AG09309 (cell line): Measurements from ENCODE around the gene NDUFS2.
A peak's percentile ranks its signal among the peaks of the same experiment; 100 is the strongest.

Experiments
- DNase-seq: peaks from one replicate; pipeline ENCODE4 v3.0.0-alpha.2; 2010; ENCODE audit warnings: low read depth
- H3K4me3 ChIP-seq: 2 replicates; pipeline ENCODE4 v1.5.1; 2011; ENCODE audit warnings: mild to moderate bottlenecking, low read depth, low read length, moderate library complexity; ENCODE audit not compliant: control insufficient read depth
- CTCF ChIP-seq: IDR thresholded peaks from 2 replicates; pipeline ENCODE4 v1.5.1; 2011; ENCODE audit warnings: mild to moderate bottlenecking, low read depth, low read length, inconsistent platforms; ENCODE audit not compliant: insufficient read depth, control insufficient read depth; ENCODE audit errors: missing control alignments

NDUFS2 gene

GRCh38 chr1:161201836-161202712 is at the start of gene NDUFS2:
NDUFS2 (plus strand) TSS chr1:161202367; CDS start chr1:161202386, 19 bp downstream.
- peak within 1 kb of the TSS; percentile 85 for H3K4me3 ChIP-seq
- no peak for TF ChIP-seq CTCF
- DNase-seq: peak; percentile 98

GRCh38 chr1:161153176-161153575 is 49.0 kb upstream of the NDUFS2 start:
- TF ChIP-seq CTCF: no peak
- DNase-seq: no peak
- H3K4me3 ChIP-seq: peak overlapping the region; percentile 82

GRCh38 chr1:161153682-161154337 is 48.4 kb upstream of the NDUFS2 start, which contains the start of gene UFC1:
UFC1 (plus strand) TSS chr1:161153978; CDS start chr1:161153998, 20 bp downstream.
- peak within 1 kb of the TSS; percentile 82 for H3K4me3 ChIP-seq
- TF ChIP-seq CTCF: no peak
- peak; percentile 59 for DNase-seq

- no peak for DNase-seq
- no peak for TF ChIP-seq CTCF
Observed at GRCh38 chr1:161157867-161158266, 44.3 kb upstream of the NDUFS2 start.

GRCh38 chr1:161158316-161159010 is 43.7 kb upstream of the NDUFS2 start:
- no peak overlapping the region; the same call in 1 of the 2 replicates for H3K4me3 ChIP-seq
- no peak for DNase-seq
- no peak for TF ChIP-seq CTCF

More at GRCh38 chr1:161157867-161158266, 44.3 kb upstream of the NDUFS2 start:
- H3K4me3 ChIP-seq: no peak overlapping the region
